ENCODE measurements around the gene KATNIP.
"Not testable (repeated sequence)": the region's sequence is repeated elsewhere in the genome, so short reads cannot be mapped to it uniquely, and the experiment has no call there.

Gene KATNIP

DNA sequence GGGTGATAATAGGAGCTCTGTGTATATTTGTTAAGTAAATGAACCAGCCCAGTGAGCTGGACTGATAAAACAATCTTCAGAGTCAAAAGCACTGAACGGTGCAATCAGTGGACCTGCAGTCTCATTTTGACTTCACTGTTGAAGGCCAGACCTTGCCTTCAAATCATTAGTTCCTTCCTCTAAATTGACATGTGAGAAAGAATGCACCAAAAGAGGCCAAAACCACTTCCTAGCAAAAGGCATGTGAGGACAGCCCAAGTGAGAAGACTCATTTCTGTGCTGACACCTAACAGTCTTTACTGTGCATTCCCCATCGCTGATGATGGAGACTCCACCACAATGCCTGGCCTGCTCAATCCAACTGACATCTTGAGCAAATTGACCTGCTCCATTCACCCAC is 10.8 kb upstream of the KATNIP start:
- DNase-seq, result no peak

DNA sequence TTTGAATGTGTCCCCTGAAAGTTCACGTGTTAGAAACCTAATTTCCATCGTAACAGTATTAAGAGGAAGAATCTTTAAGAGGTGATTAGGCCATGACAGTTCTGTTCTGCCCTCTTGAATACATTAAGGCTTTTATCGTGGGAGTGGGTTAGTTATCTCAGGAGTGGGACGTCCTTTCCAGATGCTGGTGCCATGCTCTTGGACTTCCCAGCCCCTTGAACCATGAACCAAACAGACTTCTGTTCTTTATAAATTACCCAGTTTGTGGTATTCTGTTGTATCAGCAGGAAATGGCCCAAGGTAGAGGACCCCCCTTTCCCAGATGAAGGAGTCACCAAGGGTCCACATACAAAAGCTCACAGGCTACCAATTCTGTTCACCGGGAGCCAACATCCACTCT is 10.3 kb upstream of the KATNIP start:
- no peak for DNase-seq

- no peak for DNase-seq
Measured at GRCh38 chr16:27543801-27544200, 6.1 kb upstream of the KATNIP start.

GRCh38 chr16:27544671-27545070 is 5.3 kb upstream of the KATNIP start:
- DNase-seq, result no peak

GRCh38 chr16:27547134-27547533 is 2.8 kb upstream of the KATNIP start:
- DNase-seq, result no peak

- DNase-seq, result no peak
Measured at GRCh38 chr16:27547851-27548250, 2.1 kb upstream of the KATNIP start.

DNA sequence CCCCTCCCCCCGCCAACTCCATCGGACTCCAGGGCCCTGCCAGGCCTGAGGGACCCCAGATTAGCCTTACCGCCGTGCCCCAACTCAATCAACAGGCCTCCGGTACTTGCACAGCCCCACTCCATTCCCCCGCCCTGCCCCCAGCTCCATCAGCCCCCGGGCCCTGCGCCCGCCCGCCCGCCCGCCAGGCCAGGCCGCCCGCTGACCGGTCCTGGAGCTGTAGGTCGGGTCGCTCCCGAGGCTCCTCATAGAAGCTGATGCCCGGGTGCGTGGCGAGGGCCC is 539 bp upstream of the KATNIP start:
- DNase-seq, result no peak

DNA sequence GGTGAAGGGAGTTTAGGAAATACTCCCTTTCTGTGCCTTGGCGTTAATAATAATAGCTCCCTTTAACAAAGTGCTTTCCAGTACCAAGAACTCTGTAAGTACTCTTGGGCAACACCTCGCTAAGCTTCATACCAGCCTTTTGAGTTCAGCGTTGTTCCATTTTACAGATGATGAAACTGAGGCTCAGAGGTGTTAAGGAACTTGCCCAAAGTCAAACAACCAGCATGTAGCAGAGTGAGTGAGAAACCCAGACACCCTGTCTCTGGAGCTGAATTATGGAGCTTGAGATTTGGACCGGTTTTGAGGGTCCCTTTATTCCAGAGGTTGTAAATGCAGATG is 607 bp downstream of the KATNIP start:
- no peak for DNase-seq

GRCh38 chr16:27551036-27551435 is 1.1 kb downstream of the KATNIP start:
- no peak for DNase-seq

DNA sequence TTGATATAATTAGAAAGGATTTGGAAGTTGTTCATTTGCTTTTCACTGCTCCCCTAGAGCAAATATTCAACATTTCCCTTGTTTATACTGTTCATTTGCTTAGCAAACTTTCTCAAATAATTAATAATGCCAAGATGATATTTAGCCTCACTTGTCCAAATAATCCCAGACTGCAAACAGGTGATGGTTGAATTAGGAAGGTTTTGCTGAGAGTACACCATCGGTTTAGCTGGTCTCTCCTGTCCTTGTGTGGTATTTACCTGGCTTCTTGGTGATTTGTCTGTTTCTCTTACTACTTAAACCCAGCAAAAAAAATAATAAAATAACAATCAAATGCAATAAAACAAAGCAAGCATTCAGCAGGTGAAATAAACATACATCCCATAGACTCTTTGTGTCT is 6.5 kb downstream of the KATNIP start:
- DNase-seq, result no peak

DNA sequence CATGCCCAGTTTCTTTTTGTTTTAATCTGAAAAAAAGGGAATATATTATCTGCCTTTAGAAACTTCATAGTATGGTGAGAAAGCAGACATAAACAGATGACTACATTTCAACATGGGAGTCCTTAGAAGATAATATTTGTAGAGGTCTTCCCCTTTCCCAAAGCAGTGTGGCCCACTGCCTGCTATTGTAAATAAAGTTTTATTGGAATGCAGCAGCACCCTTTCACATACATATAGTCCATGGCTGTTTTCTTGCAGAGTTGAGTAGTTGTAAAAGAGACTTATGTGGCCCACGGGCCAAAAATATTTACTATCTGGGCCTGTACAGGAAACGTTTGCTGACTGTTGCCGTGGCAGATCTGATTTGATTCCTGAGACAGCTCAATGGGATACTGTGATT is 8.5 kb downstream of the KATNIP start:
- DNase-seq, result no peak

GRCh38 chr16:27558932-27559331 is 9.0 kb downstream of the KATNIP start:
- DNase-seq, result no peak

DNA sequence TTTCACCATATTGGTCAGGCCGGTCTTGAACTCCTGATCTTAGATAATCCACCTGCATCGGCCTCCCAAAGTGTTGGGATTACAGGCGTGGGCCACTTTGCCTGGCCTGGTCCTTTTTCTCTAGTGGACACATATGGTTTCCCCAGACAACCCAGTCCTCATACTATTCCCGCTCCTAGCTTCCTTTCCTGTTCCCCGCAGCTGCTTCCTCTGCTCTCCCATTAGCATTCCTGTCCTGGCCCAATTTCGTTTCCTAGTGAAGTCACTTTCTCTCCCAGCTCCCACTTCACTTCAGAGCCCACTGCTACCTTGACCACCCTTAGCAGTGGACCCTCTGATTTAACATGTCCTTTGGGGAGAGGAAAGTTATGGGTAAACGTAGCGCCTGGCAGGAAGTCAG is 11.3 kb downstream of the KATNIP start:
- no peak for DNase-seq

DNA sequence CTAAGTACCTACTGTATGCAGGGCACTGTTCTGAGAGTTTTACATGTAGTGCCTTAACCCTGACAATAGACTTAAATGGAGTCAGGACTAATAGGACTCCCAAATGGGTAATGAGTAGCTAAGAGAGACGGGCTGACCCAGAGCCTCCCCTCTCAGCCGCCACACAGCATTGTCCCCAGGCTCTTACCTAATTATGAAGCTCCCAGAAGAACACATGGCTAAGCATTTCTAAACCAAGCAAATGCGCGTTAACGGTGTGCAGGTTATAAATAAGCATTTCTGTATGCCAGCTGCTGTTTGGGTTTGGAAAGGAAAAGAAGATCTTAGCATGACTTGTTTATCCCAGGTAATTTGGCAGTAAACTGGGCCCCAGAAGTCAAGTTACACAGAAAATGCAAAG is 14.3 kb downstream of the KATNIP start:
- DNase-seq, result no peak

DNA sequence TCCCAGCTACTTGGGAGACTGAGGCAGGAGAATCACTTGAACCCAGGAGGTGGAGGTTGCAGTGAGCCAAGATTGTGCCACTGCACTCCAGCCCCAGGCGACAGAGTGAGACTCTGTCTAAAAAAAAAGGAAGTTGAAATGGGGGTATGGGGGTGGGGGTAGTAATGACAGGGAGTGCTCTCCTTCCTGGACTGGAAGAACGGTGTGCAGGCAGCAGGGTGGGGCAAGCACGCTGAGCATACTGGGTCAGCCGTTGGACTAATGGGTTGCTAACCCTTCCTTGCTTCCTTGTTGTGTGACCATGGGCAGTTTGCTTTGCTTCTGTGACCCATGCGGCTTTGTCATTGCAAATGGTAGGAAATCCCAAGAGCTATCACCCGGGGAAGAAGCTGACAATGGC is 16.5 kb downstream of the KATNIP start:
- no peak for DNase-seq

DNA sequence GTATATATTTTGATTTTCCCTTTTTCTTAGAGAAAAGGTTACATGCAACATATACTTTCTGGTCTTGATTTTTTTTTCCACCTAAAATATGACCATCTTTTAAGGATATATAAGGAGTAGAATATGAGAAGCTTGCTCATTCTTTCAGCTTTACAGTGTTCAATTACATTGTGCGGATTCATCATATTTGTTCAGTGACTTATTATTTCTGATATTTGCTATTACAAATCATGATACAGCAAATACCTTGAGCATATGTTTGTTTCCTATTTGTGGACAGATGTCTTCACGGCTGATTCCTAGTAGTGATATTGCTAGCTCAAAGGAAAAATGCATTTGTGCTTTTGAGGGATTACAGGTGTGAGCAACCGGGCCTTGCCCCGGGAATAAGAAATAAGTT is 18.1 kb downstream of the KATNIP start:
- DNase-seq, result no peak

- not testable (repeated sequence) for DNase-seq
Measured at GRCh38 chr16:27570986-27571385, 21.0 kb downstream of the KATNIP start.

DNA sequence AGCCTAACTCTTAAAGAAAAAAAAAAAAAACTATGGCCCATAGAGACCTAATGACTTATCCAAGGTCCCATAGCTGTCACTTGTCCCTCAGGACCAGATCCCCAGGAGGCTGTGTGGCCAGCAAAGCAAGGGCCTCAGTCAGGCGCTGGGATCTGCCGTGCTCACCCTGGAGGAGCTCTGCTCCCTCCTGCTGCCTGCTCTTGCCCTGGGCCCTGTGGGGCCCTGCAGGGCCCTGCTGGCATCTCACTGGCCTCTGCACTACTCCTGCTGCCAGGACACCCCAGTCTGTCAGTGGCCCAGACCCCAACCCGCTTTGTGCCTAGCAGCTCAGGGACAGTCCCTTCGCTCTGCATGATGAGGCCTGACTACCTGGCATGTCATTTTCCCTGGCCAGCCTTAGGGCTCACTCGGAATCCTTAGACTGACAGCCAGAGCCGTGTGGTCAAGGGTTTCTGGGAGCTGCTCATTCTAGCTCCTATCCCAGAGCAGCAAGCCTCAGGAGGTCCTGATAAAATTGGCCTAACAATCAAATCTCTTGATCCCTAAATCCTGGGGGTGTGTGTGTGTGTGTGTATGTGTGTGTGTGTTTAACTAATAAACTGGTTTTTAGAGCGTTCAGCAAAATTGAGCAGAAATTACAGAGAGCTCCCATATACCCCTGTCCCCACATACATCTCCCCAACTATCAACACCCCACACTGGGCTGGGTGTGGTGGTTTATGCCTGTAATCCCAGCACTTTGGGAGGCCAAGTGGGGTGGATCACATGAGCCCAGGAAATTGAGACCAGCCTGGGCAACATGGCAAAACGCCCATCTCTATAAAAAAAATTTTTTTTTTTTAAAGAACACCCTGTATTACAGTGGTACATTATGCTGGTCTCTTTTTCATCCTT is 21.7 kb downstream of the KATNIP start:
- DNase-seq, result no peak

GRCh38 chr16:27572711-27573110 is 22.8 kb downstream of the KATNIP start:
- no peak for DNase-seq

DNA sequence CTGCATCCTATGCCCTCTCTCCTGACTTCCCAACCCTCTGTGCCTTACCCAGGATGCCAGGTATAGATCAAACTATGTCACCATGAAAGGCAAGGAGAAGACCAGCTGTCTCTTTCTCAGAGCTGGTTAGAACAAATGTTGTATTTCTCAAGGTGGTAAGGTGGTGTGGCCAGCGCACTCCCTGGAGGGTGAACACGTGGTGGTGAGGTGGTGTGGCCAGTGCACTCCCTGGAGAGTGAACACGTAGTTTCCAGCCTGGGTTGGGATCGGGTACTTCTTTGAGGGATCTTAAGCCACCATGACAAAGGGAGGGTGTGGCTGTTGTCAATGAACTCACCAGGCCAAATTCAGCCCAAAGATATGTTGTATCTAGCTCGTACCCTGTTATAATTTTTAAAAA is 26.8 kb downstream of the KATNIP start:
- DNase-seq, result no peak

DNA sequence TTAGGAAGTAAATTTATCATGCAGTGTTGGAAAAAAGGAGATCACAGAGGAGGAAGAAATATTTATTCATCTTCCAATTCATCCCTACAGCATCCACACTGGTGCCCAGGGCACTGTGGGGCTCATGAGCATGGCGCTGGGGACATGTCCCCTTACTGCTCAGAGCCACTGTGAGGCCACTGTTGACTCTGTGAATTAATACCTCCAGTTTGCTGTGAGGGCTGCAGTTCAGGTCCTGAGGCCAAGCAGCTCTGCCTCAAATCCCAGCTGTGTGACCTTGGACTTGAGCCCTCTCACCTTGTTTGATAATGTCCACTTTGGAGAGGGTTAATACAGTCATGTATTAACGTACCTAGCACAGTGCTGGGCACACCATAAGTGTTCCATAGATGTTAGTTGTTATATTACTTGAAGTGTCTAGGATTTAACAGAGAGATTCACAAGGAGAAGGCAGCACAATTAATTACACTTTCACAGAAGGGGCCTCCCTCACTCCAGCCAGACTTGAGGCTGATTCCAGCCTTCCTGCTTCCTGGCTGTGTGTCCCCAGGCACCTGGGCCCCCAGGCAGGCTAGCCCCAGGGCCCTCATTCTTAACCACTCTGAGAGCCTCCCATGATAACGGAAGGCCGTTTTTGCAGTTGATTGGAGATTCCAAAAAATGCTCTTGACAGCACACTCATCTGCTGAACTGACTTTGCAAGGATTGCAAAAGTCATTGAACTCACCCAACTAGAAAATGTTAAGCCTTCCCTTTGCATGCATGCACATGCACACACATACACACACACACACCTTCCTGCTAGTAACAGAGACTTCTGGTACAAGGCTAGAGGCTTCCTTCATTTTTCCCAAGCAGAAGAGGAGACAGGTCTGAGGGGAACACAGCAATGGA is 29.4 kb downstream of the KATNIP start:
- no peak for DNase-seq

DNA sequence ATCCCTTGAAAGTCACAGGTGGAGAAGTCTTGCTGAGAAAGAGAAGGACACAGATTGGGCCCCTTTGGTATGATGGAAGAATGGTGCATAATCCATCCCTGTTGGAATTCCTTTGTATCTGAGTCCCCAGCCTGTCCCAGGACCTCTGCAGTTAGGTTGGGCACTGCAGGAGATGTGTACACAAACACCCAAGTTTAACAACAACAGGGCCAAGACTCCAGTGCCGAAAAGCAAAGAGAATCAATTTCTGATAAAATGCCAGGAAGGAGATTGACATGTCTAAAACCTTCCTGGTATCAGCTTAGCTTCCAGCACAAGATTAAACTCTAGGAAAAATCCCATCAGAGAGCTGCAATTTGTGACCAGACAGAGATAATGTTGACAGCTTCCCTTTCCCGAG is 32.9 kb downstream of the KATNIP start:
- no peak for DNase-seq

DNA sequence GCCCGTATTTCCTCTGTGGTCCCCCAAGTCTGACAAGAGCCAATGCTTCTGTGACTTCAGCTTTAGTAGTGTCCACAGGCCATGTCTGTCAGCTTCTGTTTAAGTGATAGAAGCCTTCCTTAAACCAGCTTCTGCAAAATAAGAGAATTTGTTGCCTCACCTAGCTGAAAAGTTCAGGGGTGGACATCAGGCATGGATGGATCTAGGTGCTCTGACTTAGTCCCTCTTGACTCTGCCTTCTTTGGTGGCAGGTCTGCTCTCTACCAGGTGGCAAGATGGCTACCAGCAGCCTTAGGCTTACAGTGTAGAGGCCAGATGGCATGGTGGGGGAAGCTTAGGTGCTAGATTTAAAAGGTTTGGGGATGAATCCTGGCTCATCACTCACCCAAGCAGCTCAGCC is 33.7 kb downstream of the KATNIP start:
- no peak for DNase-seq

GRCh38 chr16:27585200-27585599 is 35.3 kb downstream of the KATNIP start:
- no peak for DNase-seq

DNA sequence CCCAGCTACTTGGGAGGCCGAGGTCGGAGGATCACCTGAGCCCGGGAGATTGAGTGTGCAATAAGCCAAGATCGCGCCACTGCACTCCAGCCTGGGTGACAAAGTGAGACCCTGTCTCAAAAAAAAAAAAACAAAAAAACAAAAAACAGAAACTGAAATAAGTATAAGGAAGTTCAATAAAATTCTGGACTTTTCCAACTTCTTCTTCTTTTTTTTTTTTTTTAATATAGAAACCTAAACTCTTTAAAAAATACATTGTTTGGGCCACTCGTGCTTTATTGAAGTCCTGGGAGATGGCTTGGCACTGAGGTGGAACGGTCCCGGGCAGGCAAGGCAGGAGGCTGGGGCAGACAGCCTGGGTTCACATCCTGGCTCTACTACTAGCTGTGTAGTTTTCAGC is 36.8 kb downstream of the KATNIP start:
- no peak for DNase-seq

Data from CD4-positive, alpha-beta T cell treated with Interleukin-17A for 1 hour (primary cell).